BE2C (cell line): ENCODE data around the gene PIGN.

Experiments used
- DNase-seq: peaks from one replicate; pipeline ENCODE4 v3.0.0-alpha.2; 2020
- H3K27me3 ChIP-seq: fragments of 250-450 bp; sonication (Bioruptor Pico); 2 replicates; pipeline ENCODE4 v1.5.1; 2020; ENCODE audit warnings: mild to moderate bottlenecking
- H3K36me3 ChIP-seq: fragments of 250-450 bp; sonication (Bioruptor Pico); 2 replicates; pipeline ENCODE4 v1.5.1; 2020; ENCODE audit warnings: mild to moderate bottlenecking
- H3K4me1 ChIP-seq: fragments of 250-450 bp; sonication (Bioruptor Pico); 2 replicates; pipeline ENCODE4 v1.5.1; 2020
- H3K4me3 ChIP-seq: 2 replicates; pipeline ENCODE4 v1.5.1; 2011; ENCODE audit warnings: low read depth, low read length
- H3K9me3 ChIP-seq: fragments of 250-450 bp; sonication (Bioruptor Pico); 2 replicates; pipeline ENCODE4 v1.5.1; 2020
- CTCF ChIP-seq: IDR thresholded peaks from 2 replicates; pipeline ENCODE4 v1.5.1; 2012; ENCODE audit warnings: mild to moderate bottlenecking, low read depth, low read length

Gene PIGN

GRCh38 chr18:62060820-62061219, 126.0 kb downstream of the PIGN start:
- no peaks in the 10 kb centered on the region for H3K4me1 ChIP-seq
- no peaks in the 10 kb centered on the region for H3K9me3 ChIP-seq
- H3K4me3 ChIP-seq = no peak overlapping the region
- H3K36me3 ChIP-seq = no peaks in the 10 kb centered on the region
- no peak for DNase-seq
- no peaks in the 10 kb centered on the region for H3K27me3 ChIP-seq
- TF ChIP-seq CTCF = no peak

GRCh38 chr18:62054929-62055498, 131.8 kb downstream of the PIGN start:
- DNase-seq = no peak
- Histone ChIP-seq H3K36me3 (no peaks in the 10 kb centered on the region), H3K4me1 (no peaks in the 10 kb centered on the region), H3K9me3 (no peaks in the 10 kb centered on the region), H3K27me3 (no peaks in the 10 kb centered on the region), H3K4me3 (no peak overlapping the region)
- TF ChIP-seq CTCF = no peak

GRCh38 chr18:62048279-62048678, 138.6 kb downstream of the PIGN start:
- Histone ChIP-seq H3K9me3 (no peaks in the 10 kb centered on the region), H3K4me1 (no peaks in the 10 kb centered on the region), H3K36me3 (no peaks in the 10 kb centered on the region), H3K27me3 (no peaks in the 10 kb centered on the region), H3K4me3 (no peak overlapping the region)
- DNase-seq = no peak
- TF ChIP-seq CTCF = no peak

GRCh38 chr18:62045316-62045715, 141.5 kb downstream of the PIGN start:
- no peaks in the 10 kb centered on the region for H3K4me1 ChIP-seq
- H3K36me3 ChIP-seq = no peaks in the 10 kb centered on the region
- H3K9me3 ChIP-seq = no peaks in the 10 kb centered on the region
- DNase-seq = no peak
- H3K27me3 ChIP-seq = no peaks in the 10 kb centered on the region
- TF ChIP-seq CTCF = no peak
- no peak overlapping the region for H3K4me3 ChIP-seq

- TF ChIP-seq CTCF = no peak
- H3K27me3 ChIP-seq = no peaks in the 10 kb centered on the region
- no peaks in the 10 kb centered on the region for H3K9me3 ChIP-seq
- H3K4me3 ChIP-seq = no peak overlapping the region
- no peaks in the 10 kb centered on the region for H3K36me3 ChIP-seq
- H3K4me1 ChIP-seq = no peaks in the 10 kb centered on the region
- DNase-seq = no peak
Measured at GRCh38 chr18:62044490-62045000, 142.3 kb downstream of the PIGN start.

- no peaks in the 10 kb centered on the region for H3K27me3 ChIP-seq
- no peak for TF ChIP-seq CTCF
- no peaks in the 10 kb centered on the region for H3K4me1 ChIP-seq
- no peak overlapping the region for H3K4me3 ChIP-seq
- H3K9me3 ChIP-seq = no peaks in the 10 kb centered on the region
- H3K36me3 ChIP-seq = no peaks in the 10 kb centered on the region
- no peak for DNase-seq
Measured at GRCh38 chr18:62037989-62038778, 148.7 kb downstream of the PIGN start.
